ENCODE measurements around the gene ARL15.

Gene ARL15

DNA sequence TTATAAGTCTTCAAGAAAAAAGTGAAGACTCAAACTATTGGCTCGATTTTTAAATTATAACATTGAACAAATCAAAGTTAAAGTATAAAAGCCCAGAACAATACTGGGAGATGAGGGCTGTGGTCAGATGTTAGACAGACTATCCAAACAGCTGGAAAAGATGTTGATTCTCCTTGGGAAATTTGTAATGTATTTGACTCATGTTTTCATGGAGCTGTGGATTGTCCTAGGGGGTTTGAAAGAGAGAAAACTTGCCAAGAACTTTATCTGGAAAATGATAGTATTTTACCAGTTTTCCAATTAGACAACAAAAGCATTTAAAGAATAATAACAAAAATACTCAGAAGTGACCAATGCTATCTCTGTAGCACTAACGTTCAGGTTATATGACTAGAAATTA is 339.2 kb downstream of the ARL15 start:
- no peak for DNase-seq

DNA sequence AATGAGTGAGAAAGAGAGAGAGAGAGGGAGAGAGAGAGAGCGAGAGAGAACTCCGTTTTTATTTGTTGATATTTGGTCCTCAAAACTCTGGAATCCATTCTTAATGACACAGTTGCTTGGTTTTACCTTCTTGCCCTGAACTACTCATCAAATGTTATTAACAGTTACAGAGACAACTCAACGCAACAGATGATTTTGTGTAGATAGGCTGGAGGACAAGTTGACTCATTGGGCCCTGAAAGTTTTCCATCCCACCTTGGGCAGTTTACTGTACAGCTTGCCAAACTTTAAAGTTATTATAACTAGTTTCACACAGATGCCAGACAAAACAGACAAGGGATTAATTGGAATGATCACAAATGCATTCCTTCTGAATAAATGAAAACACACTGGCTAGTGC is 339.9 kb downstream of the ARL15 start:
- no peak for DNase-seq

DNA sequence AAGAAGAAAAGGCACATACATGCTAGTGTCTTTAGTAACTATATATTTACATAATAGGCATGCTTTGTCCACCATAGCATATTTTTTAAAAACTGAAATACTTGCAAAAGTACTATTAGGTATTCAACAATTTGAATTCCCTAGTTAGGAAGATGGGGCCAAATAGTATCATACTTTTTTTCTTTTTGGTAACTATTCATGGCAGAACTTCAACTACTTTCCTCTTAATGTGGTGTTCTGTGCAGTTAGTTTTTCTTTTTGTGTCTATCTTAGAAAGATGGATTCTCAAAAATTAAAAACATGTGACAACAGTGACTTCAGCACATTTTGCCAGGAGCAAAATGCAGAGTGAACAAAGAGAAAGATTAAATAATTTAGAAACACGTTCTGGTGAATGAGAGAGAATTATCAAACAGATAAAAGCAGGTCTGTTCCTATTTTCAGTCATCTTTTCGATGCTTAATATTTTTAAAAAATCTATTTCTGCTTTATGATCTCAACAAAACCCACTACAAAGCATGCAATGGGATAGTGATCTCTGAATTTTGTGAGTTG is 341.1 kb downstream of the ARL15 start:
- no peak for DNase-seq

DNA sequence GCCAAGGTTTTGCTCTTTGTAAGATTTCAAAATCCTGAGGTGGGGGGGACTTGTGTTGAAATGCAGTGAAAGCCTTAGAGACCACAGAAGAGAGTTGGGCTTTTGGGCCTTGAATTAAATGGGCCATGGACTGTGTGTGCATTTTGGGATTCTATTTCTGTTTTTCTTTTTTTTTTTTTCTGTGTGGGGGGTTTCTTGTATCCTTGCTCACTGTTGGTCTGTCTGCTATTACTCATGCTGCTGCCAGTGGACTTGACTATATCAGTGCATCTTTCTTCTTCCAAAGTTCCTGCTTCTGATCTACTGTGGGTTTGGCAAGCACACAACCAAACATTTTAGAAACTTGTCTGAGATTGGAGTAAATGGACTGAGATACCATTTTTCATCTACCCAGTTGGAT is 344.9 kb downstream of the ARL15 start:
- no peak for DNase-seq

DNA sequence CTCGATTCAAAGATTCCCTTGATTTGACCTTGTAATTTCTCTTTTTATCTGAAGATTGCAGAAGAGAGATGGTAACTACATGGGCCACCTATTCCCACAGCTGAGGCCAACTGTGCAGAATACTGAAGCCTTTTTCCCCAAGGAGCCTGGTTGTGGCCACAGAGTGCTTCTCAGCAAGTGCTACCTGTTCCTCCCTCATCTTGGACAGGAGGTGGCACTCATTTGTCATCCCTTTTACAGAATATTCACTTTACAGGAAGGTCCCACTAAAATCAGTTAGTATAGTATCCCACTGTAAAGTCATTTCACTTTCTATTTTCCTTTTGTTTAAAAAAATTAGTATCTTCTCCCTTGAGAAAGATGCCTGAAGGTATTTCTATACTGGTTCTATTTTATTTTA is 346.4 kb downstream of the ARL15 start:
- no peak for DNase-seq

DNA sequence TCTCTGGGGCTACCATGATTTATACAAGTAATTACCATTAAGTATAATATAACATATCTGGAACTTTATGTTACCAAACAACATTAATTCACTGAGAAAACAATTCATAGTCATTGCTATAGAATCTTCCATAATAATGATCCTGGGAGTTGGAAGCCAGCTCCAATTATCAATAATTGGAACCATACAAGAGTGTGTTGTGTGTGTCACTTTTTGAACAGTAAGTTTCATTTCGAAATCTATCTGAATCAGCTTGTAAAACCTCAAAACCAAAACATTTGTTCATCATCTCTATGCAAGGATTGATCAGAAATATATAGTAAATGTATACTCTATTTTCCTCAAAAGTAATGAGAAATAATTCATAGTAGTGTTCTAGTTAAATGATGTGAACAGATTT is 348.1 kb downstream of the ARL15 start:
- DNase-seq: no peak

DNA sequence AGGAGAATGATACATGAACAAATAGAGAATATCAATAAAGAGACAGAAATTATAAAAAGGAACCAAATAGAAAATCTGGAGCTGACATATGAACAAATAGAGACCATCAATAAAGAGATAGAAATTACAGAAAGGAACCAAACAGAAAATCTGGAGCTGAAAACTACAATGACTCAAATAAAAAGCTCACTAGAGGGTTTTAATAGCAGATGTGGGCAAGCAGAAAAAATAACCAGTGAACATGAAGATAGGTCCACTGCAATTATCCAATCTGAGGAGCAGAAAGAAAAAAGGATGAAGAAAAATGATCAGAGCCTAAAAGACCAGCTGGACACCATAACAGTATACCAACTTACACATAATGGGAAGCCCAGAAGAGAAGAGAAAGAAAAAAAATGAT is 353.7 kb downstream of the ARL15 start:
- no peak for DNase-seq

DNA sequence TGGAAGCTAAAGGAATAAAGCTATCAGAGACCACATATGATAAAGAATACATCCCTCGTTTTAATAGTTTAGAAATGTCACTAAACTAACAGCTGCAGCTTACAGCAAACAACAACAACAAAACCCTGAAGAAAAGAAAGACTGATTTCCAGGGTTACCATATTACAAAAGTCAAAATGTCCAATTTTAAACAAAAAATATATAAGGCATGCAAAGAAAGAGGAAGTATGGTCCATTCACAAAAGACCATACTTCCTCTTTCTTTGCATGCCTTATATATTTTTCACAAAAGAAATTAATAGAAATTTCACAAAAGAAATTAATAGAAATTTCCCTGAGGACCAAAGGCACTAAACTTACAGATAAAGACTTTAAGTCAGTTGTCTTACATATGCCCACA is 354.2 kb downstream of the ARL15 start:
- DNase-seq: no peak

DNA sequence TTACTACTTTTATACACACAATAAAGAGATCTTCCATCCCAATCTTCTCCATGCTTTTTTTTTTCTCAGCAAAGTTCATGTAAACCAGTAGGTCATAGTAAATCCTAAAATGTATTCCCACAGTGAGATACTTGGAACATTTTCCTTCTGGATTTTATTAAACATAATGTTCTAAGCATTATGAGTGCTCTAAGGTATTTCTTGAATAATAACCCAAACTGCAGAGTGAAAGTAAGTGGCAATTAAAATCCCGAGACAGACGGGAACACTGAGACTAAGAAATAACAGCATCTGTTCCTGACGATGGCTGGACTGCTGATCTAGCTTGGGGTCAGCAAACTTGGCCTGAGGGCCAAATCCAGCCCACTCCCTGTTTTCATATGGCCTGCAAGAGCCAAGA is 359.8 kb downstream of the ARL15 start:
- DNase-seq: no peak

DNA sequence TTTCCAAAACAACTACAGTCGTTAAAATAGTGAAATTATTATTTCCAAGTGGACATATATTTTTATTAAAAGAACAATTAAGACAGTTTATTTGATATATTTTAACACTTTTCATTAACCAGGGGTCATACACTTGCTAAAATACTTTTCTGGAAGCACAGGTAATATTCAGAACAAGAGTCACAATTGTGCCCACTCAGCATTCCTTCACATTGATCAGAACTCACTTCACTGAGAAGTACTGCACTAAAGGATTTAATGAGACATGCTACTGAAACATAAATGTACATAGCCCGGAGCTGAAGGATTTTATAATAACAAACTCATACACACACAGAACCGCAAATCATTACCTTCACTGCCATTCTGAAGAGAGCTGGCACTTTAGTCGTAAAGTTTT is 361.8 kb downstream of the ARL15 start:
- DNase-seq: no peak

DNA sequence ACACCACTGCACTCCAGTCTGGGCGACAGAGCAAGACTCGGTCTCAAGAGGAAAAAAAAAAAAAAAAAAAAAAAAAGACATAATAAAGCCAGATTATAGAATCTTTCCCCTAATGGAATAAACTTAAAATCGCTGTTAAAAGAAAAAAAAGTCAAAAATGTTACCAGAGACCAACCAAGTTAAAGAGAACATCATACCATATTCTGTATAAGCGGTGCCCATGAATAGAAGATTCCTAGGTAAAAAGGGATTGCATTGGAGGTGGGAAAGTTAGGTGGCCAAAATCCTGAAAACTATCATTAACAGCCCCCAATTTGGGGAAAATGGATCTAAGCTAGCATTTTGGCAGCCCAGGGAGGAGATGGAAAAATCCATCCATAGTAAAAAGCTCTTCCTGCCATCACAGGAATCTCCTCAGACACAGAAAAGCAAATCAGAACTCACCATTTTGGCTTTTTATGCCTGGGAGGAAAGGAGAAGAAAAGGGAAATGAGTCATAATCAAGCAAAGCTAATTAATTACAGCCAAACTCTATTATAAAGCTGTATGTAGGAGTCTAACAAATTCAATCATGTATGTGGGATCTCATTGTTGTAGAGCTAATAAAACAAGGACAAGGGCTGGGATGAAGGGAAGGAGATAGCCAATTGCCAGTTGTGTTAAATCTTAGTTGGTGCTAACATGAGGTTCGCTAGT is 363.8 kb downstream of the ARL15 start:
- no peak for DNase-seq

DNA sequence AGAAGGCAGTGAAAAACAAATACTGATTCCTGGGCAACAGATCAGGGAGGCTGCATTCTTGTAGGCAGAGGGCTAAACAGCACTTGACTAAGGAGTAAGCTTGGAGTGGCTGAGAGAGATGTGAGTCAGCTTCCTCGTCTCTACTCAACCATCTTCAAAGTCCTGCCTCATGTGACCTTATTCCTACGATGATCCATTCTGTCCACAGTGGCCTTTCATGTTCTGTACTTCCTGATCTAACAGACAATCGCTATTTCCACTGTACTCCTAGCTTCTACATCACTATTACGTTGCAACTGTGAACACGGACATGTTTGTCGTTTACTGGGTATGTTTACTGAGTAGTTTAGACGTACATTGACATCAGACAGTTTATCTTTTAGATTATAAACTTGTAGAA is 365.4 kb downstream of the ARL15 start:
- DNase-seq: no peak

DNA sequence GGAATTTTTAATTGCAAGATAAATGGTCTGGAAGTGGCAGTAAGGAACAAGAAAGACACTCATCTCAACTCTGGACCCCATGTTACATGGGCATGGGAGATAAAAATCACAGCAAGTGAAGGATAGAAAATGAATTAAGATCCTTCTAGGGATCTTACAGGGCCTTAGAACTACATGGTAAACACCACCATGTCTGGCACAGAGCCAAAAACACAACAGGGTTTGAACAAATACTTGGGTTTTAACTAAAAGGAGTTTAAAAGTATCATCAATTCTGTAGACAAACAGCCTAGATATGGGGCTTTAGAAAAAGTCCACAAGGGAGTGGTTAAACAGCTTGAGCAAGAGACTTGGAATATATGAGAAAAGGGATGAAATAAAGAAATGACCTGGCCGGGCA is 366.4 kb downstream of the ARL15 start:
- DNase-seq: no peak

DNA sequence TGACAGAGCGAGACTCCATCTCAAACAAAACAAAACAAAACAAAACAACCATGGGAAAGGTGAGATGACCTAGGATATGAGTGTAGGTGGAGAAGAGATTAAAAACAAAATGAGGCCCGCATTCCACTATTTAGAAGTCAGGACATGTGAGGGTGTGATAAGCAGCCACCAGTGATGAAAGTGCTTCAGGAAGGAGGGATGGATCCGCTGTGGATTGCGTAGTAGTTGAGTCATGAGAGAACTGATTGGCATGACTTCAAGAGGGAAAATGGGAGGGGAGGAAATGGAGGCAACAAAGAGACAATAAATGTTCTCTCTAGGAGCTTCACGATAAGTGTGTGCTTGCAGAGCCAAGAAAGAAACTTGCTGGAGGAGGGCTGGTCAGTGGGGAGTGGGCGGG is 367.6 kb downstream of the ARL15 start:
- no peak for DNase-seq

DNA sequence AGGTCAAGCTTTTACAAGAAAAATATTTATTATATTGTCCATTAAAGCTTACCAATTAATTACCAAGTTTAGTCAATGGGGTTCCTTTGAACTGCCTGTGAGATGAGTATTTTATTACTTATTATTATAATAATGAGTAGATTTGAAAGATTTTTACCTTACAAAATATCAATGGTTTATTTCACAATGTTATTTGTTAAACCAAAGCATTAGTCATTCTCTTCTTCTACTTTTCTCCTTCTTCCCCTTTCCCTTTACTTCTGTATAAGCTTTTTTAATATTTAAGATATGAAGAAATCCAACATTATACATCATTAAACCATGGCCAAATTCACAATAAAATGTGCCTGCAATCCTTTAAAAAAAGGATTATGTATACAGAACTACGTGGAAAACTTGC is 369.5 kb downstream of the ARL15 start:
- no peak for DNase-seq

DNA sequence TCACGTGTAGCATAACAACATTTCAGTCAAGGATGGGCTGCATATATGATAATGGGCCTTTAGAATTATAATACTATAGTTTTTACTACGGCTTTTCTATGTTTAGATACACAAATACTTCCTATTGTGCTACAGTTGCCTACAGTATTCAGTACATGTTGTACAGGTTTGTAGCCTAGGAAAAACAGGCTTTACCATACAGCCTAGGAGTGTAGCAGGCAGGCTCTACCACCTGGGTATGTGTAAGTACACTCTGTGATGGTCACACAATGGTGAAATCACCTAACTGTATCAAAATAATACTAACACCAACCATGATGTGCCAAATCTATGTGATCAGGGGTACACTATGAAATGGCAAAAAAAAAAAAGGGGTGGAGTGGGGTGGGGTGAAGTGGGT is 372.9 kb downstream of the ARL15 start:
- no peak for DNase-seq

DNA sequence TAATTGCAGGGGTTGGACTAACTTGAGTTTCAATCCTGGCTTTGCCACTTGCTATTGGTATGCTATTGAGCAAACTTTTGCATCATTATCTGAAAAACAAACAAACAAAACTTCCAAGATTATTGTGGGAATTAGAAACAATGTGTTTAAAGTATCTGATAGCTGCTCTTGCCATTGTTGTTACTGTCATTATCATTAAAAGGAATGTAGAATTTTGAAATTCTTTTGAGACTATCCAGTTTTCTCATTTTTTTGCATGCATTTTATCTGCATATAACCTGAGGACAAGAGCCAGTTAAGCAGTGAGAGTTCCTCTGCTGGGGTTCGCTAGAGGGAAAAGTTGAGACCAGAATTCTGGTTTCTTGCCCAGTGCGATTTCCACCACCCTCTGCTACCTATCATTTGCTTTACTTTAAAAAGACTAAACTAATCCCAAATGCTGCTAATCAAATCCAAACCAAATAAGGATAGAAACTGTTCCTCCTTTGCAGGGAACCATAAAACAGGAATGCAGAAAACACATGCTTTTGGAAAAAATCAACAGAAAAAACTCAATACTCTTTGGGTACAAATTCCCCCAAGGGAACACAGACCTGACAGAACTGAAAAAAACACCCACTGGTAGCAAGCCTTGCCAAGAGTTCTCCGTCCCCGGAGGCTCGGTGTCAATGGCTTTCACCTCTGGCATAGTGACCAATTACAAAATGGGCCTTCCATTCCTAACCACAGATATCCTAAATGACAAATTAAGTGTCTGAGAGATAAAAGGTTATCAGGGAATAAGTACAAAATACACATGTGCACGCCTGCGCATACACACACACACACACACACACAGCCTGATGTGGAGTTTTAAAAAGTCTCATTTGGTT is 373.7 kb downstream of the ARL15 start:
- DNase-seq: no peak

DNA sequence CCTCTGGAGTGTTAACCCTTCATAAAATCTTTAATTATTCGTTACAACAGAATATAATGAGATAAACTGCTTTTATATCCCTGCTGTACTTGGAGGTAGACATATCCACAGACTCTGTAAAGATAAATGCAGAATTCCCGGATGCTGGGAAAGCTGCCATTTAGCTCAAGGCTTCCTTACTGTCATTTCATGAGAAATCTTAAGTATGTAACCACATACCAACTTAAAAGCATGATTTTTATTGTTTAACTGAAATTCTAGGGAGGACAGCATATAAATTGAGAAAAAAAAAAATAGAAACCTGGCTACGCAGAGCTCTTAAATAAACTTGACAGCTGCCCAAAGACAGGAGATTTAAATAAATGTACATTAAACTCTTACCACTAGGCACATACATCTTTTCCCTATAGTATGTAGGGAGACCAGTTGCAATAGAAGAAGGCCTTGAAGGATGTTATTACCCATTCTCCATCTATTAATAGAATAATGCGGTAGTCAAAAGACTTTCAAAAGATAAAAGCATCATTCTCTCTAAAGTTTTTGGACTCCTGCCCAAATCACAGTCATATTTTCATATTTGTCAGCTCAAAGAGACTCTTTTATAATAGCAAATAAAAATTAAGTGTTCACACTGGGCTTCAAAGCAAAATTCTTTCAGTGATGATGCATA is 376.1 kb downstream of the ARL15 start:
- DNase-seq: no peak

DNA sequence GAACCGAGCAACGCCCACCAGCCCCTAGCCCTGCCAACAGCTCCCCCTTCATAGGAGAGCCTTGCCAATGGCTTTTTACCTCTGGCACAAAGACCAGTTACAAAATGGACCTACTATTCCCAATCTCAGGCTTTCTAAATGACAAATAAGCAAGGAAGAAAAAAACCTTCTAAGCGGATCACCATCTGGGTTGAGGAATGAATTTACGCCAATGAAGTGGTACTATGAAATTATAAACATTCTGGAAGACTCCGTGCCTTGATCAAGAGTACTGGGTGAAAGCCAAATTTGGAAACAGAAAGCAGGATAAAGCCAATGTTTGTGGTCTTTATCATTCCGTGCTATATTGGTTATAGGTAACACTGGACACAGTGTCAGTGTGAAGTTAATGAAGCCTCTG is 378.0 kb downstream of the ARL15 start:
- DNase-seq: no peak

DNA sequence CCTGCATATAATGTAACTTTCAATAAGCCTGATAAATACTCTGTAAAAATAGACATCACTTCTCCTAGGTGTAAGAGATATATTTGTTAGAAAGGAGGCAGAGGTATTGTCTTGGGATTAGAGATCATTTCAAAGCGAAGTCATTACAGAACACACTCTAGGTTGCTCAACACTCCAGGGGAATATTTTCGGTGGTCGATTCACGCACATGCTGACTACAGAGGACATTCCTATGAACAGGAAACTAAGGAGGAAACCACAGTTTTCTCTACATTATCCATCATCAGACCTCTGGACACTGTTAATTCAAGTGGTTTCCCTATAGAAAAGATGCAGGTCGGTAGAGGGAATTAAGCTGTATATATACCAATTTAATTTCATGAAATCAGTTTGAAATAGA is 379.9 kb downstream of the ARL15 start:
- no peak for DNase-seq

DNA sequence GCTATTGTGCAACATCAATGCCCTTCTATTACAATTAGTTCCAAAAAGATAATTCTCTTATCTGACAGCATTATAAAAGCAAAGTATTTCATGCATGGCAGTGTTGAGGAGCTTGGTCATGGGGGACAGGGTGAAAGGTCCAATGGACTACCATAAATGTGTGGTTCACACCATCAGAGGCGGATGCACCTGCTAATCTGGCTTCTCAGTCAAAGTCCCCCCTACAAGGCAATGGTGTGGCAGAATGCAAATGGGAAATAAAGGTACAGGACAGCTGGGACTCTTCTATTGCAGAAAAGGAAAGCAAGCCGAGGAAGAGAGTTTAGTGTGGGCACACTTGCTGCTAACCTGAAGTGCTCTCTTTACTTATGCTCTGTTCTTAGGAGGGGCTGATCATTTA is 380.8 kb downstream of the ARL15 start:
- no peak for DNase-seq

DNA sequence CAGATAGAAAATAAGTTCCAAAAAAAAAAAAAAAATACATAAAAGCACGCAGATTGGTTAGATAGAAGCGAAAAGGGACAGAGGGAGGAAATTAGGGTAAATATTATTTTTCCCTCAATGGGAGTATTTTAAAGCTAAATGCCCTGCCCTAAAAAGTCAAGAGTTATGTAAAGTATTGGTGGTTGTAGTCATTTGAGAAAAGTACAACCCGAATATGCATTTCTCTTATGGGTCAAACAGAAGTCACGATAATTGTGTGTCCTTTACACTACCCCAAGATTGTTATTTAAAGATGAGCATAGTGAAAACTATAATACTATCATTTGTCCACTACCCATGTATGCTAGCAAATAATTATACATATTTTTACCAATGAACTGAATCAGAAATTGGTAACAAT is 381.2 kb downstream of the ARL15 start:
- DNase-seq: no peak

DNA sequence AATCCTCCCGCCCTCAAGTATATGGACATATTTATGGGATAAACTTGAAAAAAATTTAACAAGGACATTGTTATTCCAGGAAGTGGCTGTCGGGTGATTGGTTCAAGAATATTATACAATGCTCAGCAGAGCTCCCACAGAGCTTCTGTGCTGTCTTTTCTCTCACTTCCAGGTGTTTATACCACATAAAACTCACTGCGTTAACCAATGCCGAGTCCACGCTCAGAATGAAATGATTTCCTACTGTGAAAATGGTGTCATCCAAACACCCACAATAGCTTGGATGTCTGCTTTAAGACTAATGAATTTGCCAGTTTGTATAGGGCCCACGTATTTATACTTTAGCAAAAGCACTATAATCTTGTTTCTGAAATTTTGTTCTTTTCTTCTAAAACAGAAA is 381.7 kb downstream of the ARL15 start:
- no peak for DNase-seq

All from cerebellar nuclear complex (tissue), 1 donor.